ENCODE results near the gene FNIP2.
"Not testable (repeated sequence)": the region's sequence is repeated elsewhere in the genome, so short reads cannot be mapped to it uniquely, and the experiment has no call there.

The FNIP2 gene

DNA sequence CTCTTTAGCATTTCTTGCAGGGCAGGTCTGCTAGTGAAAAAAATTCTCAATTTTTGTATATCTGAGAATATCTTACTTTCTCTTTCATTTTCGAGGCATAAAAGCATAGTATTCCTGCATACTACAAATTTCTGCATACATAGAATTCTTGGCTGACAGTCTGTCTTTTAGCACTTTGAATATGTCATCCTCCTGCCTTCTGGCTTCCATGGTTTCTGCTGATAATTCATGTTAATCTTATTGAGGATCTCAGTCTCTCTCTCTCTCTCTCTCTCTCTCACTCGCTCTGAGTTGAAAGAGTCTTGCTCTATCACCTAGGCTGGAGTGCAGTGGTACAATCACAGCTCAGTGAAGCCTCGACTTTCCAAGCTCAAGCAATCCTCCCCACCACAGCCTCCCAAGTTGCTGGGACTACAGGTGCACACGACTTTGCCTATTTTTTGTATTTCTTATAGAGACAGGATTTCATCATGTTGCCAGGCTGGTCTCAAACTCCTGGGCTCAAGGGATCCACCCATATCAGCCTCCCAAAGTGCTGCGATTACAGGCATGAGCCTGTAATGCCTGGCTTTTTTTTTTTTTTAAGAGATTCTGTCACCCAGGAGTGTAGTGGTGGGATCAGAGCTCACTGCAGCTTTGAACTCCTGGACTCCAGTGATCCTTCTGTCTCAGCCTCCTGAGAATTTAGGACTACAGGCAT is 161.3 kb downstream of the FNIP2 start:
- DNase-seq: no peak

GRCh38 chr4:158930639-158930972 is 161.8 kb downstream of the FNIP2 start:
- DNase-seq: no peak

DNA sequence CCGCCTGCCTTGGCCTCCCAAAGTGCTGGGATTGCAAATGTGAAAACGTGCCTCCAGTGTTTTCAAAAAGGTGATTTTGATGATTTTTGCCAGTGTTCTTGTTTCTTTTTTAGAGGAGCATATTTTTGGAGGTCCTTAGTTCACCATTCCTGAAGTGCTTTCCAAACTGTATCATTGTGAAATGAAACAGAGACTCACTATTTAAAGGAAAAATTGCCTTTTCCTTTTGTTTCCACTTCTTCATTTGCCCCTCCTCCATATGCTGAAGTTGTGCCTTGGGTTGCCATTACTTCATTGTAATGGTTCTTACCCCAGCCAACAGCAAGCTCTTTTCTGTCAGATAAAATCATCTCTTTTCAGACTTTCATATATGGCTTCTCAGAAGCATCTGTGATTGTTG is 164.4 kb downstream of the FNIP2 start:
- no peak for DNase-seq

GRCh38 chr4:158934996-158935669 is 166.3 kb downstream of the FNIP2 start:
- no peak for DNase-seq

DNA sequence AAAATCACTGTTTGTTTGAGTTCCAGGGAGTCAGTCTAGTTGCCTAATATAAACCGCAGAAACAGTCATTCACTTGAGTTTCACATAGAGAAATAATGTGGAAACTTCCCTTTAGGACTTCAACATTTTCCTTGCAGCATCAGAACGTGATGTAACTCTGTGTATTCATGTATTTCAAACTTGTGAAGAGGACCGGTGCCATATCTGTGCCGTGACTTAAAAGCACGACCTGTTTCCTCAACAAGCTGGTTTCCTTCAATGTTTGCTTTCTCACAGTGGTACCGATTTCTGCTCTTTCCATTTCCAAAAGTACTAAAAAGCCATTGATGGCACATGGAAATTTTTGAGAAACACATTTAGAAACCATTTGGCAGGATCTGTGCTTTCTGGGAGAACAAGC is 167.4 kb downstream of the FNIP2 start:
- no peak for DNase-seq

GRCh38 chr4:158938220-158939044 is 169.6 kb downstream of the FNIP2 start:
- DNase-seq: no peak

DNA sequence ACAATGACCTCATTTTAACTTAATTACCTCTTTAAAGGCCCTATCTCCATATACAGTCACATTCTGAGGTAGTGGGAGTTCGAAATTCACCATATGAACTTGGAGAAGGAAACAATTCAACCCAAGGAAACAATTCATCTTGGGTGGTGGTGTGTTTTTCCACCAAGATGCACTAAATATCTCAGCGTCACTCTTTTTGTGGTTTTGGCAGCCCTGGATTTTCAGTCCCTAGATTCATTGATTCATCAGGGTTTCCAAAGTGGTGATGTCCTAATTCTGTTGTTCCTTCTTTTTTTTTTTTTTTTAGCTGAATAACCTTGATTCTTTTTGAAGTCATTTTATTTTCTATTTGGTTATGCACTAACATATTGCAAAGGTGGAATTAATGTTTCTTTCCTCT is 171.4 kb downstream of the FNIP2 start:
- DNase-seq: no peak

DNA sequence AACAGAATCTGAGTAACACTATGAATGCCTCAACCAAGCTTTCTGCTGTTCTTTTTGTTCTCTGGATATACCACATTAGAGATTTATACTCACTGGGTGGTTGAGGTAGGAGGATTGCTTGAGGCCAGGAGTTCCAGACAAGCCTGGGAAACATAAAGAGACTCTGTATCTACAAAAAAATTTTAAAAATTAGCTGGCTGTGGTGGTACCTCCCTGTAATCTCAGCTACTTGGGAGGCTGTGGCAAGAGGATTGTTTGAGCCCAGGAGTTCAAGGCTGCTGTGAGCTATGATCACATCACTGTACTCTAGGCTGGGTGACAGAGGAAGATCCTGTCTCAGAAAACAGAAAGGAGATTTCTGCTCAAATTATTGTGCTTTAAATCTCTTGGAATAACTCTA is 172.5 kb downstream of the FNIP2 start:
- no peak for DNase-seq

DNA sequence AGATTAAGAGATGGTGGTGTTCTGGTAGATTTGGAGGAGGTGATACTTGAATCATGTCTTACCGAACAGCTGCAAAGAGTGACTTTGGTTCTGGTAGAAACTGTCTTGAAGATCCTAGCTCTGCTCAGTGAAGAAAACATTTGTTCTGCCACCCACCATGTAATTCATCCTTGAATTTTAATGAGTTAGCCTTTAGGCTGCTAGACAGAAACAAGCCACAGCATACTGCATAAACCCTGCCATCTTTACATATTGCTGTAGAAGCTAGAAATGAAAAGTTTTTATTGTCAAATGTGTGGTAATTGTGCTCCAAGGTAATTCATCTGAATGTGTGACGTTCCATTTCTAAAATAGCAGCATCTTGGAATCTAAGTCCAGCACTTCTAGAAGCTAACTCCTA is 173.1 kb downstream of the FNIP2 start:
- no peak for DNase-seq

DNA sequence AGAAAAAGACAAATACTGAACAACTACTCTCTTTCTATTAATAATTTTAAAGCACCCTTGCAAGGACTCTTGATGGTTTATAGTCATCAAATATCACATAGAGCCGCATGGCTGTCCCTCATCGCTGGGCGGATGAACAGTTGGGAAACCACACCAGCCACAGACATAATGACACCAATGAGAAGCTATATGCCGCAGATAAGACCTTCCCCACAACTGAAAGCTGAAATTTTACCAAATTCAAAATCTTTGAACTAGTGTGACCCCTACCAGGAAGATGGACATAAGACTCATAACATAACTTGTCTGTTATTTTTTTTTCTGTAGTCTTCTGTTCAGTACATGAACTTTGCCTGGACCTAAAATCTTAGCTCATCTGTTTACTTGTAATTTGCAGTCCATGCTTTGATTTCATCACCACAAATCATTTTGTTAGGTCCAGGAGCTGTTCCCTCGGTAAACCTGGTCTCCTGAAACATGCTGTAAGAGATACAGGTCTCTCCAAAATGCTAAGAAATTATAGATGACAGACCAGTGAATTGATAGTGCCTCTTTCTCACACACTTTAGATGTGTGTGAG is 176.8 kb downstream of the FNIP2 start:
- no peak for DNase-seq

DNA sequence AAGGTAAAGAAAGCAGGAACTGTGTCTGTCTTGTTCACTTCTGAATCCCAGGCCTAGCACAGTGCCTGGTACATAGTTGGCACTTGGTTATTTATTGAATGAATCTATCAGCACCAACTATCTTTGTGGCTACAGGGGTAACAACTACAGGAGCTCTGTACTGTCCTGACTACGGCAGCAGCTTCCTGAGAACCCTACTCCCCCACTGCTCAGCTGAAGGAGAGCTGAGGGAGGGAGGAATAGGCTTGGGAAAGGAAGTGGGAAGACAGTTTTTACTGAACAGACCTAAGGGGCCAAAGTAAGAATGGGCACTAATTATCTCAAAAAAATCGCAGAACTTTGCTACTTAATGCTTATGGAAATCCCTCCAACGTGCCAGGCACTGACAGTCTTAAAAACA is 178.0 kb downstream of the FNIP2 start:
- DNase-seq: no peak

DNA sequence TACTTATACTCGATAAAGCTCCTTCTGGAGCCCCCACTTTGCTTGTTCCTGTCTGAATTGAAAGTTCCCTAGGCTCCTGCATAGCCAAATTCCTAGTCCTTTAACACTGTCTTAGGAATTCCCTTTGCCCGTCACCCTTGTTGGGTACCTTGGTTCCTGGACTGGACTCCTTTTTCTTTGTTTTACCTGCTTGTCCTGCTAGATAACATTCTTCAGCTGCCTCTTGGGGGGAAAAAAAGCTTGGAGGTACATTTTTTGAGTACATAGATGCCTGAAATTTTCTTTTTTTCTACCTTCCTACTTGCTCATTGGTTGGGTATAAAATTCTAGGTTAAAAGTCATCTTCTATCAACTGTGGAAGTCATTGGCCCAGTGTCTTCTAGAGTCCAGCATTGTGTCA is 179.2 kb downstream of the FNIP2 start:
- DNase-seq: no peak

DNA sequence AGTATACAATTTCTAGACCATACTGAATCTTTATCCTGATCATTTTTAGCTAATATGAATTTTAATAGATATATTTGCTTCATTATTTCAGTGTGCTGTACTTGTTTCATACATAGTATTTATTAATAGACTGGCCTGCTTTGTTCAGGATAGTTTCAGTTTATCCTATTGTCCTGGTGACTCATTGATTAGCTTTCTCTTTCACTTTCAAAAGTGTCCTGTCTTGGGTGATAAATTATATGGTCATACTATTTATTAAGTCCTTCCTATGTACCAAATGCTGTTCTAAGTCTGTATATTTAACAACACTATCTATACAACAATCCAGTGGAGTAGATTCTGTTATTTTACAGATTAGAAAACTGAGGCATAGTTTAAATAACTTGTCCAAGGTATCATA is 180.3 kb downstream of the FNIP2 start:
- DNase-seq: no peak

GRCh38 chr4:158952221-158952774 is 183.5 kb downstream of the FNIP2 start:
- not testable (repeated sequence) for DNase-seq

DNA sequence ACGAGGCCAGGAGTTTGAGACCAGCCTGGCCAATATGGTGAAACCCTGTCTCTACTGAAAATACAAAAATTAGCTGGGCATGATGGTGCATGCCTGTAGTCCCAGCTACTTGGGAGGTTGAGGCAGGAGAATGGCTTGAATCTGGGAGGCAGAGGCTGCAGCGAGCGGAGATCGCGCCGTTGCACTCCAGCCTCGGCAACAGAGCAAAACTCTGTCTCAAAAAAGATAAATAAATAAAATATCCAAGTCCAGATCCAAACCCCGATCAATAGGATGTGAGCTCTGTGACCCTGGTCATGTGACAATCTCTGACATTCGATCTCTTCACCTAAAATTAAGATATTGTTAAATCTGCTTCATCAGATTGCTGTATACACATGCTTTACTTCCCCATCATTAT is 187.5 kb downstream of the FNIP2 start:
- DNase-seq: not testable (repeated sequence)

- DNase-seq: not testable (repeated sequence)
Measured at GRCh38 chr4:158956918-158957317, 188.1 kb downstream of the FNIP2 start.

All from NCI-H1092 (cell line).